ENCODE measurements around the gene KDF1.

The KDF1 gene

GRCh38 chr1:26978901-26979300, 18.6 kb upstream of the KDF1 start:
- H2AFZ ChIP-seq (ENCODE audit: low read length), result no peak overlapping the region
- TF ChIP-seq EZH2 (IDR thresholded peaks at IDR 0.05; ENCODE audit: borderline replicate concordance, low read length) (no peak), CTCF (IDR thresholded peaks at IDR 0.05; ENCODE audit: low read length) (no peak)
- H3K36me3 ChIP-seq (ENCODE audit: insufficient read depth, low read length), result no peaks in the 10 kb centered on the region
- no peaks in the 10 kb centered on the region for H3K9me2 ChIP-seq (ENCODE audit: low read depth, low read length)
- no peak overlapping the region for H3K27ac ChIP-seq (ENCODE audit: low read depth, low read length, poor library complexity, severe bottlenecking)
- H3K4me2 ChIP-seq (ENCODE audit: low read length), result no peak overlapping the region
- no peak overlapping the region for H3K4me3 ChIP-seq (ENCODE audit: low read depth, low read length, poor library complexity, severe bottlenecking)
- no peaks in the 10 kb centered on the region for H3K4me1 ChIP-seq (ENCODE audit: insufficient read depth, low read length, severe bottlenecking)
- H3K79me2 ChIP-seq (ENCODE audit: insufficient read depth, low read length), result no peaks in the 10 kb centered on the region
- no peaks in the 10 kb centered on the region for H3K9me3 ChIP-seq (ENCODE audit: low read length)
- no peaks in the 10 kb centered on the region for H3K27me3 ChIP-seq (ENCODE audit: insufficient read depth, low read length)
- no peak overlapping the region for H3K9ac ChIP-seq (ENCODE audit: low read length)
- no peaks in the 10 kb centered on the region for H3F3A ChIP-seq (ENCODE audit: insufficient read depth, low read length)
- no peaks in the 10 kb centered on the region for H4K20me1 ChIP-seq (ENCODE audit: insufficient read depth, low read length)

DNA sequence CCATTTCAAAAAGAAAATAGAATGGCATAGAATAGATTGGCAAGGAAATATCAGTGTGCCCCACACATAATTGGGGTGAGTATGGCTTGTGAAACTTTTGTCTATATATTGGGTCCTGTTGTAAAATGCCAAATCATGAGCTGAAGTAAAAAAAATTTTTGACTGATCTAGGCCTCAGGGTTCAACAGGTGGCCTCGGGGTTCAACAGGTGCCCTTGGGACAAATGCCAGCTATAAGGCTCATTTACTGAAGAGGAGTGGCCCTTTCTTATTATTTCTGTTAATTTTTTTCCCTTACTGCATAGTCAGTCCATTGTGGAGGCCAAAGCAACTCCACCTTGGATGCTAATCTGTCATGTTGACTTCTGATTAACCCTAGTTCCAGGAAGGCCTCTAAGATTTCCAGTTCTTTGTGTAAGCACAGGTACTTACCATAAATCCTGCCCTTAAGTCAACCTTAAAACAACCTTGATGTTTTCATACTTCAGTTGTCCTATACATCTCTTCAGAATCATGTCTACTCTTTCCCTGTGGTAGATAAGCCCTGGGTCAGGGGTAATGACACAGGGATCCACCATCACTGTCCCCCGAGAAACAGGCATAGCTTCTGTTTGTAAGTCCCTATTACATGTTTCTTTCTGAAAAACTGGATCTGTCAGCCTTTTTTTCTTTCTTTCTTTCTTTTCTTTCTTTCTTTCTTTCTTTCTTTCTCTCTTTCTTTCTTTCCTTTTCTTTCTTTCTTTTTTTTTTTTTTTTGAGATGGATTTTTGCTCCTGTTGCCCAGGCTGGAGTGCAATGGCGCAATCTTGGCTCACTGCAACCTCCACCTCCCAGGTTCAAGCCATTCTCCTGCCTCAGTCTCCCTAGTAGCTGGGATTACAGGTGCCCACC, 16.6 kb upstream of the KDF1 start:
- TF ChIP-seq EZH2 (IDR thresholded peaks at IDR 0.05; ENCODE audit: borderline replicate concordance, low read length) (no peak), CTCF (IDR thresholded peaks at IDR 0.05; ENCODE audit: low read length) (no peak)
- Histone ChIP-seq H3F3A (ENCODE audit: insufficient read depth, low read length) (no peaks in the 10 kb centered on the region), H4K20me1 (ENCODE audit: insufficient read depth, low read length) (no peaks in the 10 kb centered on the region), H3K27me3 (ENCODE audit: insufficient read depth, low read length) (no peaks in the 10 kb centered on the region), H3K4me3 (ENCODE audit: low read depth, low read length, poor library complexity, severe bottlenecking) (no peak overlapping the region), H3K79me2 (ENCODE audit: insufficient read depth, low read length) (no peaks in the 10 kb centered on the region), H3K4me2 (ENCODE audit: low read length) (no peak overlapping the region), H2AFZ (ENCODE audit: low read length) (no peak overlapping the region), H3K27ac (ENCODE audit: low read depth, low read length, poor library complexity, severe bottlenecking) (no peak overlapping the region), H3K9ac (ENCODE audit: low read length) (no peak overlapping the region), H3K9me3 (ENCODE audit: low read length) (no peaks in the 10 kb centered on the region), H3K9me2 (ENCODE audit: low read depth, low read length) (no peaks in the 10 kb centered on the region), H3K4me1 (ENCODE audit: insufficient read depth, low read length, severe bottlenecking) (no peaks in the 10 kb centered on the region), H3K36me3 (ENCODE audit: insufficient read depth, low read length) (no peaks in the 10 kb centered on the region)

GRCh38 chr1:26972821-26973220, 12.6 kb upstream of the KDF1 start:
- no peaks in the 10 kb centered on the region for H3K9me3 ChIP-seq (ENCODE audit: low read length)
- TF ChIP-seq CTCF (IDR thresholded peaks at IDR 0.05; ENCODE audit: low read length) (no peak), EZH2 (IDR thresholded peaks at IDR 0.05; ENCODE audit: borderline replicate concordance, low read length) (no peak)
- H3F3A ChIP-seq (ENCODE audit: insufficient read depth, low read length), result no peaks in the 10 kb centered on the region
- no peak overlapping the region for H3K27ac ChIP-seq (ENCODE audit: low read depth, low read length, poor library complexity, severe bottlenecking)
- no peak overlapping the region for H3K4me2 ChIP-seq (ENCODE audit: low read length)
- H3K4me3 ChIP-seq (ENCODE audit: low read depth, low read length, poor library complexity, severe bottlenecking), result no peak overlapping the region
- H3K36me3 ChIP-seq (ENCODE audit: insufficient read depth, low read length), result no peaks in the 10 kb centered on the region
- H3K9me2 ChIP-seq (ENCODE audit: low read depth, low read length), result no peaks in the 10 kb centered on the region
- no peak overlapping the region for H2AFZ ChIP-seq (ENCODE audit: low read length)
- H3K79me2 ChIP-seq (ENCODE audit: insufficient read depth, low read length), result no peaks in the 10 kb centered on the region
- H3K4me1 ChIP-seq (ENCODE audit: insufficient read depth, low read length, severe bottlenecking), result no peaks in the 10 kb centered on the region
- no peaks in the 10 kb centered on the region for H4K20me1 ChIP-seq (ENCODE audit: insufficient read depth, low read length)
- H3K9ac ChIP-seq (ENCODE audit: low read length), result no peak overlapping the region
- no peaks in the 10 kb centered on the region; the same call in 1 of the 2 replicates for H3K27me3 ChIP-seq (ENCODE audit: insufficient read depth, low read length)
